Activated CD8-positive, alpha-beta memory T cell treated with anti-CD3 and anti-CD28 coated beads, Interleukin-2, amount 50 U/mL, for 1 hour (primary cell): ENCODE measurements around the gene MAP4.

Experiments used
- DNase-seq: peaks from one replicate; pipeline ENCODE4 v3.0.0-alpha.2; 2020; ENCODE audit errors: extremely low read depth

Gene MAP4

DNA sequence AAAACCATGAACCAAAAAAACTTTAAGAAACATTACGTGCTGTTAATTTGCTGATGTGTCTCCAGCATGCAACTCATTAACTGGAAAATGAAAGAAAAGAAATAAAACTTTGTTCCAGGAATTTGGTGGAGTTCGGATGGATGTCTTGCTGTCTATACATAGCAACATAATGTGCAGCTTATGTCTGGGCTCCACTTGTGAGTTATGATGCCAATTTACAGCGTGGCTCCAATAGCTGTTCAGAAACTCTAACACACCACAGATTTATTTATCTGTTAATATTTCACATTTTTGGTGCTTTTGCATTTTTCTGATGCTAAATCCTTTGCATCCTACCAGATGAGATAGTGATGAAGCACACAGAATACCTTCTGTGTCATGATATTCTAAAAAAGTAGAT, 45.1 kb downstream of the MAP4 start:
- no peak for DNase-seq

DNA sequence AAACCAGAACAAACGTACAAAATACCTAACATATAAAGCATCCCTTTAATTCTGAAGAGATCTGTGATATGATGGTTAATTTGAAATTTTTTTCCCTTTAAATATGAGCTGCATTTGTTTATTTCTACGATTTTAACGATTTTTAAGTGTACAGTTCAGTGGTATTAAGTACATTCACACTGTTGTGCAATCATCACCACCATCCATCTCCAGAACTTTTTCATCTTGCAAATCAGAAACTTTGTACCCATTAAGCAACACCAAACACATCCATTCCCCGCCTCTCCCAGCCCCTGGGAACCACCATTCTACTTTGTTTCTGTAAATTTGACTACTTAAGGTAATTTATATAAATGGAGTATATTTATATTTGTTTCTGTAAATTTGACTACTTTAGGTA, 51.5 kb downstream of the MAP4 start:
- no peak for DNase-seq

DNA sequence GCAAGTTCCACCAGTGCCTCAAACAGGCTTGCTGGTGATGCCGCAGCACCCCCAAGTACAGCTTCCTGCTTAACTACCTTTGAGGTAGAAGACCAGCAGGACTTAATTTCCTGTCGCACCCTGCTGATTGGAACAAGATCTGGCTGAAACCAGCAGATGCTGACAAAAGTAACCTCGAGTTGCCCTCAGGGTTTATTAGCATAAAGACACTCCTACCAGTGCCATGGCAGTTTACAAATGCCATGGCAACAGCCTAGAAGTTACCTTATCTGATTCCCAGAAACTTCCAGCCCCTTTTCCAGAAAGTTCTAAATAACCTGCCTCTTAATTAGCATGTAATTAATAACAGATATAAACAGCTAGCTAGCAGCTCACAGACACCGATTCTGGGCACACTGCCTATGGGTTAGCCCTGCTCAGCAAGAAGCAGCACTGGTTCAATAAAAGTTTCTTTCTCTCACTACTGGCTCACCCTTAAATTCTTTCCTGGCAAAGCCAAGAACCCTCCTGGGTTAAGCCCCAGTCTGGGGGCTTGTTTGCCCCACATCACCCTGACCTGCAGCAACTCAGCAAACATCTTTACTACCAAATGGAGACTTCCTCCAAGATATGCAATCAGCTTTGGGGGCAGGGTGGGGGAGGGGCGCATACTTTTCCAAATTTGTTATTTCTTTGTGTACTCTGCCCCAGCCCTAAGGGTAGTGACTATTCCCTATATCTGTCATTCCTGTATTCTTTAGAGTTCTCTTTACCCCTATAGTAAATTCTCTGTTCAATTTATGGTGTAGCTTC, 54.2 kb downstream of the MAP4 start:
- no peak for DNase-seq

DNA sequence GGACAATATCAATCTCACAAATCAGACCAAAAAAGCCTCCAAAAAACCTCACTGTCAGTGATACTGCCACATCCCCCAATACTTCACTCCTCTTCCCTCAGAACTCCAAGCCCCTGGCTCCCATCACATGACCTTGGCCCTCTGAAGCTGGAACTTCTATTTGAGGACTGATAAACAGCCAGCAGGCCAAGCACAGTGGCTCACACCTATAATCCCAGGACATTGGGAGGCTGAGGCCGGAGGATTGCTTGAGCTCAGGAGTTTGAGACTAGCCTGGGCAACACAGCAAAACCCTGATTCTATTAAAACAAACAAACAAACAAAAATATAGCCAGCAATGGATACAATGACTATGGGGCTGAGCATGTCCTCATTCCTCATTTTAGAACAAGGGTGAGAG, 55.2 kb downstream of the MAP4 start:
- no peak for DNase-seq

DNA sequence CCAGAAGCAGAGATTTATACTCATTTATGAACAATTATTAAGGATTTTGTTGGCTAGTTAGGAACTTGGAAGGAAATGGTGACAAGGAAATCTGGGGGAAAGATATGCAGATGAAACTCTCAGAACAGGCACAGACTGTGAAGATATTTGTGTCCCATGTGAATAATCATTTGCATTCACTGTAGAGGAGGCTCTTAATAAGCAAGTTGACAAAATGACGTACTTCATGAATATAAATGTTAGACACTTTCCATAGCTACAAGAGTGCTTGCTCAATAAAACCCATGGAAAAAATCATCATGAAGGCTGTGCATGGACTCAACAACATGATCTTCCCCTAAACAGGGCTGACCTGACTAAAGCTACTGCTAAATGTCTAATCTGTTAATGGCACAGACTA, 59.7 kb downstream of the MAP4 start:
- DNase-seq = no peak

DNA sequence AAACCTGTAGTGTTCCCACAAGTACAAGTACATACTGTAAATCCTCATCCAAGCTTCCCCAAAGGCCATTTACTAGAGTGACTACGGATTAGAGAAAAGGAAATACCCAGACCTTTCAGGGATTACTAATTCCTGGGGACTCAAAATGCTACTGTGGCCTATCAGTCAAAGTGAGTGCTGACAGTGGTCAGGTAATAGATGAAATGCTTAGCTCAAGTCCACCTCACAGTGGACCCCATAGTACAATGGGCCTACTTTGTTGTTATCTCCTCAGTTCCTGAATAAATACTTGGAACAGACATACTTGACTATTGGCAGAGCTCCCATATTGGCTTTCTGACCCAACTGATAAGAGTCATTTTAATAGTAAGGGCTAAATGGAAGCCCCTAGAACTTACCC, 61.6 kb downstream of the MAP4 start:
- no peak for DNase-seq

DNA sequence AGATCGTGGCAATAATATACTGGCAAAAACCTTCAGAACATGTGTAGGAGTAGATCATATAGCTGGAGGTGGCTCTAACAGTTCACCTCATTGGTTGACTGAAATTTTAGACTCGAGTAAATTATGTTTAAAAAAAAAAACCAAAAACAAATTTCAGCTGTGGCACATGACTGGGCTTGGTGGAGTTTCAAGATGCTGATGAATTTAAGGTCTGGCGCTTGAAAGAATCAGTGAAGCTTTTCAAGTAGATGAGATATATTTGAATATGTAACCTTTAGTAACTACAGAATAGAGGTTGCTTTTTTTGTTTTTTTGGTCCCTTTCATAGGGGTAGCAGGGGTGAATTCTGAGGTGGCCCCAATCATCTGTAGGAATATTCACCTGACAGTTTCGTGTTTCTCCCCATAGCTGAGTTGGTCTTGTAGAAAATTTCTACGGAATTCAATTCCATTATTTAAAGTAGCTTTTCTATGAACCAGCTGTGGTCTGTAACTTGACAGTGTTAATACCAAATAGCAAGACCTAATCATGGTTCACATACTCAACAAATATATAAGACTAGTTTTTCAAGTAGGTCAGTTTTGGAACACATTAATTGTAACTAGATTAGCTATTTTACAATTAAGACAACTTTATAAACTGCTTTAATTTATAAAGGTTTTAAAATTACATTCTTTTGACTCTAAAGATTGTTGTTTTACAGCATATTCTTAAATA, 65.6 kb downstream of the MAP4 start:
- no peak for DNase-seq

DNA sequence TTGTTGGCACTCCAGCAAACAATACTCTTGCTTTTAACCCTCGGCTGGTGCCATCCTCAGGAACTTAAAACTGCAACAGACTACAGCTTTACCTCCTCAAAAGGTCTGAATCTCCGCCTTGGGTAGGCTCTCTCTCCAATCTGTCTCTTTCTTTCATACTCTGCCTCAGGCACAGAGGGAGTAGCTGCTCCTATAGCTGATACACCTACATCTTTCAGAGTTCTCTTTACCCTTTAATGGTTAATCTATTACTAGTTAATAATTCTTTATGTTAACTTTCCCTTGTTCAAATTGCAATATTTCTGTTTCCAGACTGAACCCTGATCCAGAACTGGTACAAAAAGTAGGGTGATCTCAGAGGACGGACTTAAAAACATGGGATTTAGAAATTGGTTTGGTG, 66.2 kb downstream of the MAP4 start:
- no peak for DNase-seq

DNA sequence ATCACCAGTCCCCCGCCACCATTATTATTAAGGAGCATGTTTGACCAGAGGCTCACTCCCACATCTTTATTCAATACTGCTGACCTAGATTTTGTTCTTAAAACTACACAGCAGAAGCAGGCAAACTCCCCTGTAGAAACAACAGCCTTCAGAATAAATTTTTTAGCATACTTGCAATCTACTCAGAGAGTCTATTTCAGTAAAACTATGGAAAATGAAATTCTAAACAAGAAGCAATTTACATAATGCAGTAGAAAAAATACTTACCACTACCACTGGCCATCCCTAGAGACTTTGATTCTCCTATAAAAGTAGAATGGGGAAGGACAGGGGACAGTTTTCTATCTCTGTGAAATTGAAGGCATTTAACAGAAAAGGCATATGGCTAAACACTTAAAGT, 76.0 kb downstream of the MAP4 start:
- DNase-seq = no peak

DNA sequence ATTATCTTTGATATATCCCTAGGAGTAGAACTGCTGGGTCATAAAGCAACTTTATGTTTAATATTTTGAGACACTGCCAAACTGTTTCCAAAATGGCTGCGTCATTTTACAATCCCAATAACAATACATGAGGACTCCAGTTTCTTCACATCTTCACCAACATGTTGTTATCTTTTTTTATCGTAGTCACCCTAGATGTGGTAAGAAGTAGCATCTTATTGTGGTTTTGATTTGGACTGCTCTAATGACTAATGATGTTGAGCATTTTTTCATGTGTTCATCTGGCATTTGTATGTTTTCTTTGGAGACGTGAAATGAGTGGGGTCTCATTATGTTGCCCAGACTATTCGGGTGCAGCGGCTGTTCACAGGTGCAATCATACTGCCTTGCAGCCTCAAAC, 83.8 kb downstream of the MAP4 start:
- DNase-seq = no peak

DNA sequence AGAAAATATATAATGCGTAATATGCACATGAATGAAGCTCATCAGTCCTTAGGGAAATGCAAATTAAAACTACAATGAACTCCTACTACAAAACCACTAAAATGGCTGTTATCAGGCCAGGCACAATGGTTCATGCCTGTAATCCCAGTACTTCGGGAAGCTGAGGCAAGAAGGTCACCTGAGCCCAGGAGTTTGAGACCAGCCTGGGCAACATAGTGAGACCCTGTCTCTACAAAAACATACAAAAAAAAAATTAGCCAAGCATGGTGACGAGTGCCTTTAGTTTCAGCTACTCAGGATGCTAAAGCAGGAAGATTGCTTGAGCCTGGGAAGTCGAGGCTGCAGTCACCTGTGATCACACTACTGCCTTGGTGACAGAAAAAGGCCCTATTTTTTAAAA, 85.2 kb downstream of the MAP4 start:
- DNase-seq = no peak

DNA sequence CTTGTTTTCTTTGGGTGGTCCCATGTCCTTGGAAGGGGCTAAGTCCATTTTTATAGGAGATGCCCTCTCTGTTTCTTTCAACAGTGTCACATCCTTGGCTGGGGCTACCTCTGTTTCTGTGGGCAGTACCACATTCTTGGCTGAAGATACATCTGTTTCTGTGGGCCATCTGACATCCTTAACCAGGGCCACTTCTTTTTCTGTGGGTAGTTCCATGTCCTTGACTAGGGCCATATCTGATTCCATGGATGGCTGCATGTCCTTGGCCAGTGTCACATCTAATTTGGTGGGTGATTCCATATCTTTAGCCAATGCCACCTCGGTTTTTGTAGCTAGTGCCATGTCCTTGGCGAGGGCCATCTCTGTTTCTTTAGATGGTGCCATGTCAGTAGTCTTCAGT, 99.5 kb downstream of the MAP4 start:
- DNase-seq = no peak

DNA sequence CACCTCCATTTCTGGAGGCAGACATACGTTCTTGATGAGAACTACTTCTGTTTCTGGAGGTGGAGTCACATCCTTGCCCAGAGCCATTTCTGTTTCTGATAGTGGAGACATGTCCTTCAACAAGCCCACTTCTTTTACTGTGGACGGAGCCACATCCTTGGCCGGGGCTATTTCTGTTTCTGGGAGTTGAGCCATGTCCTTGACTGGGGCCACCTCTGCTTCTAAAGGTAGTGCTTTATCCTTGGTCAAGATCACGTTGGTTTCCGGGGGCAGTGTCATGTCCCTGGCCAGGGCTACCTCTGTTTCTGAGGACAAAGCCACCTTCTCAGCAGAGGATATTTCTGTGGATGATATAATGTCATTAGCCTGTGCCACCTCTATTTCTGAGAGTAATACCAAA, 100.0 kb downstream of the MAP4 start:
- no peak for DNase-seq

DNA sequence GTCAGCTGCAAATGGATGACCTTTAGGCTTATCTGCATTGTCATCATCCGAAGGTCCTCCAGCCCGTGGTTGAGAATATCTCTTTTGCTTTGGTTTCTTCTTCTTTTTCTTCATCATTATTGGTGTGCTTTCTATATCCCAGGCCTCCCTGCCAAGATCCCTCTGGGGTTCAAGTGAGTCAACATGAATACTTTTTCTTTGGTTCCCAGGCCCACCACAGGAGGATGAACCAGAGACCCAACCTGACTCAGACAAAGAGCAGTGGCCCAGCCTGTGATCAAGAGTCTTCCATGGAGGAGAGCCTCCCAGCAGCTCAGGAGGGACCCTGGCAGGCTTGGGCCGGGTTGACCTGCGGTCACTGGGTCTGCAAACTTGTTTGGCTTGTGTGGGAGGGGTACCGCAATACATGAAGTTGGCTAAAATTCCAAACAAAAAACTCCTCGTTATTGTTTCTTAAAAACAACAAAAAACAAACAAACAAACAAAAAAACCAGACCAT, 104.2 kb downstream of the MAP4 start:
- no peak for DNase-seq

DNA sequence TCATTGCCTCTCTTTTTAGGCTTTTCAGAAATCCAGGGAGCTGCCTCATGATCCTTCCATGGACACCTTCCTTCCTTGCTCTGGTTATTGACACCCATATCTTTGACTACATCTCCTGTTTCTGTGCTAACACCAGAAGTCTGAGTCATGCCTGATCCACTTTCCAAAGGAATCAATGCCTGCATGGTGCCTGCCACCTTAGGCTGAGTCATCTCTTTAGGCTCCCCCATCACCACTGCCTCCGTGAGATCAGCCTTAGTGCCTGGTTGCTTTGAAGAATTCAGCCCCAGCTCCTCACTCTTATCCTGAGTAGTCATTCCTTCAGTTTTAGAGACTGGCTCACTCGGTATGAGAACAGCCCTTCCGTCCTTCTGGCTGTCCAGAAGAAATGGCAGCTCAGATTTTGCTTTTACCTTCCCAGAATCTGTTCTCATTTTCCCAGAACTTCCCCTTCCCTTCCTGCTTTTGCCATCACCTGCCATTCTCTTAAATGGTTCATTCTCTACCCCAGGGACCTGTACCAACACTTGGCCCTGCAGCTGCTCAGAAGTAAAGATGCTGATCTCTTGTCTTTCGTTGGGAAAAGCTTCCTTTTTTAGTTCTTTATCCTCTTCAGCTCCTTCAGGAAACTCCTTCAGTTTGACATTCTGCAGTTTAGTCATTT, 105.3 kb downstream of the MAP4 start:
- no peak for DNase-seq

DNA sequence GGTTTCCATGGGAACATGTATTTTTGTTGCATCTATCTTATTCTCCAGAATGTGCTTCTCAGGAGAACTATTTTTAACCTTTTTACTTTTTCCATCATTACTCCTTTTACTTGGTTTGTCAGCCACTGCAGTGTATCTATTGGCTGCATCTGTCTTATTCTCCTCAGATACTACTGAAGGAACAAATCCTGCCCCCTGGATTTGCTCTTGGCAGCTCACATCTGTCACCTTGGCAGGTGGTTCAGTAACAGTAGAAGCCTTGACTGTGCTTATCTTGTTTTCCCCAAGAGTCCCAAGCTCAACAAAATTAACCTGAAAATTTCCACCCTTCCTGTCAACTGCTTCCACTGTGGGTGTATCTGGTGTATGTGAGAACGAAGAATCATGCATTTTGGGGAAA, 106.0 kb downstream of the MAP4 start:
- DNase-seq = no peak

DNA sequence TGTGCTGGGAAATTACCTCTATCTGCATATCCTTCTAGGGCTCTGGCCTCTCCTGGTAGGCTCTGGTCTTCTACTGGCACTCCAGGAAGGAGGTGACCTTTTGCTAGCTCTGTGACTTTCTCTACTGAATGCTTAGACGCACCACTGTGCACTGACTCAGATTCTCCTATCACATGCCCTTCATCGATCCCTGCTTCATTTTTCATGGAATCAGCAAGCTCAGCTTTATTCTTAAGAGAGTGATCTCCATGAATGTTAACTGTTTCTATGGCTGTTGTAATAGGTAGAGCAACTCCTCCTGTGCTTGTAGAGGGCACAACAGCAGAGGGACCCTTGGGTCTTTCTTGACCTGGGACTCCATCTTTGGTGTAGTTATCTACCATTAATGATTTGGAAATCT, 106.6 kb downstream of the MAP4 start:
- DNase-seq = no peak

DNA sequence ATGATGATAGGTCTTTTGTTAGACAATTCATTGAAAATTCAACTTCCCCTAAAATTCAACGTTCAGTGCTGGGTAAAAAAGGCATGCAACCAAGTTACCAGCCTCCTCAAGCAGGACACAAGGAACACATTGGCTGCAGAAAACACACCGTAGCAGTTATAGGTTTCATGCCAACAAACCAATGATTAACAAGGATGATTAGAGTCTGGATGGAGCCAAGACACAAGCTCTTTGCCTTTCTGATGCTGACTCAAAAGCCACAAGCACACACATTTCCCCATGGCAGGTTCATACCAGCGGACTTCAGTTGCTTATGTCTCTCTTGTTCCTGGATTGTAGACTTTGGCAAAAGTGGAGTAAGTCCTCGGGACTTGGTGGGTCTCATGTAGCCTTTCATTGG, 107.5 kb downstream of the MAP4 start:
- no peak for DNase-seq

DNA sequence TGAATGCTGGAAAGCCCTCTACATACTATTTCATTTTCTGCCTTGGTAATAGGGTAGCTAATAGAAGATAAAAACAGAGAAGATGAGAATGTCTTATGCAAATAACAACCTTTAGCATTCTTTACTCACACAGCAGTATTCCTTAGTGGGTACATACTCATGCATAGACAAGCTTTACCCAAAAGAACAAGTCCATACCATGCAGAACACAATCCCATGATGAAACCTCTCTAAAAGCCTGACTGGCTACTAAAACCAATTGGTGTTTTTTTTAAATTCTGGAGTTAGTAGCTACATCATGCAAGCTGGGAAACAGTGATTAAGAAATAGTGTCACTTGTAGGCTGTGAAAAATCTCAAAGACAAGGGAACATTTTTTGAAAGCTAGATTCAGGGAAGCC, 108.4 kb downstream of the MAP4 start:
- DNase-seq = no peak

DNA sequence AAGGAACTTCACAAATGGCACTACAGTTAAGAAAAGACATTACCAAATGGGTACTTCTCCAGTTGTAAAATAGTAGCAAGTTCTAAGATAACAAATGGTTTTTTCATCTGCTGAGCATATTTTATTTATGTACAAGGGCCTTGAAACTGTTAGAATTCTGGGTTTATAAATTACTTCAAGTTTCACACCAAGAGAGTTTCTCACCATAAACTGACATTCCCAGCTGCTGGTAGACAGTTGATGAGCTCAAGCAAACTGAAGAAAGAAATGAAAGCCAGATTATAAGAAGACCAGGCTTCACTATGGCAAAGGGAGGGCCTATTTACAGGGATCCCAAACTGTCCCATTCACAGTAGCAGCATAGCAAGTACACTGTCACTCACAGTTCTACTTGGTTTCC, 113.5 kb downstream of the MAP4 start:
- no peak for DNase-seq

DNA sequence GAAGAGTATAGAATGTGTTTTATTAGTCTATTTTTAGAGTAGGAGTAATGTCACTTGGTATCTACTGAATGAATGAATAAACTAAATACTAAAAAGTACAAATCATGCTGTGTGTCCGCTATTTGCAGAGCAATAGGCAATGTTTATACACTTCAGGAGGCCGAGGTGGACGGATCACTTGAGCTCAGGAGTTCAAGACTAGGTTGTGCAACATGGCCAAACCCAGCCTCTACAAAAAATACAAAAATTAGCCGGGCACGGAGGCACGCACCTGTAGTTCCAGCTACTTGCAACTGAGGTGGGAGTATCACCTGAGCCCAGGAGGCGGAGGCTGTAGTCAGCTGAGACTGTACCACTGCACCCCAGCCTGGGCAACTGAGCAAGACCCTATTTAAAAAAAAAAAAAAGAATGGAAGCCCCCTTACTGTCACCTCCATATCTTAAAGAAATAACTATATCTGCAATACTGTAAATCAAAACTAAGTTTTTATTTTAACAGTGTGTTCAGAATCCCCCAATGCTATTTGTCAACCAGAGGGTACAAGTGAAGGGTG, 114.9 kb downstream of the MAP4 start:
- no peak for DNase-seq

DNA sequence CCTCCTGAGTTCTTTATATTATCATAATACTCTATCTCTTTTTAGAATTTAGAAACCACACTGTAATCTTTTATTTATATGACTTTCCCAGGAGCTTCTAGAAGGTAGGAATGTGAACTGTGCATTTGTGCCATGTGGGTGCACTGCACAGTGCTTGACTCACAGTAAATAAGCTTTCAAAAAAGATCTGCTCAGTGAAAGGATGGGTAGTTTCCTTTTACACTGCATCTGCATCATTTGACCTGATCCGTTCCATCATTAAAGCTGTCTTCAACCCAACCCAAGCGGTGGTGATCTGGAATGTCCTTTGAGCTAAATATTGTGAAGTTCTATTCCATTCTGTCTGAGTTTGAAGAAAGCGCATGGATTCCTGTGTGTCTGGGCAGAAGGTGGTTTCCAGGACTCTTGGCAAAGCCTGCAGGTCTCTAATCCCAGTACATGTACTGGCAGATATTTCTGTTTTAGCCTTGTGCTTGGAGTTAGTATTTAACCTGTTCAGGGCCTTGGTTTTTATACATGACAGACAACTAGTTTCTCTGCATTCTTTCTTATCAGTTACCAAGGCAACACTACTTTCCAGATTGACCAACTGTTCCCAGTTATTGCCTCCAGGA, 116.6 kb downstream of the MAP4 start:
- DNase-seq = no peak
